Epithelial cell of esophagus (primary cell): ENCODE data around the gene TIMMDC1.
A peak's percentile ranks its signal among the peaks of the same experiment; 100 is the strongest.
"Not testable (repeated sequence)": the region's sequence is repeated elsewhere in the genome, so short reads cannot be mapped to it uniquely, and the experiment has no call there.

Experiments
- DNase-seq: peaks from one replicate; pipeline ENCODE4 v3.0.0; 2010; ENCODE audit warnings: low read depth
- H3K4me3 ChIP-seq: 2 replicates; pipeline ENCODE4 v1.5.1; 2011; ENCODE audit warnings: mild to moderate bottlenecking, low read length, control low read depth
- TF ChIP-seq, protein P1 (sequence below): IDR thresholded peaks from 2 replicates; pipeline ENCODE4 v1.5.1; 2011; ENCODE audit warnings: low read depth, mild to moderate bottlenecking, low read length, control low read depth, inconsistent platforms; ENCODE audit not compliant: insufficient read depth; ENCODE audit errors: missing control alignments

TIMMDC1 gene

DNA sequence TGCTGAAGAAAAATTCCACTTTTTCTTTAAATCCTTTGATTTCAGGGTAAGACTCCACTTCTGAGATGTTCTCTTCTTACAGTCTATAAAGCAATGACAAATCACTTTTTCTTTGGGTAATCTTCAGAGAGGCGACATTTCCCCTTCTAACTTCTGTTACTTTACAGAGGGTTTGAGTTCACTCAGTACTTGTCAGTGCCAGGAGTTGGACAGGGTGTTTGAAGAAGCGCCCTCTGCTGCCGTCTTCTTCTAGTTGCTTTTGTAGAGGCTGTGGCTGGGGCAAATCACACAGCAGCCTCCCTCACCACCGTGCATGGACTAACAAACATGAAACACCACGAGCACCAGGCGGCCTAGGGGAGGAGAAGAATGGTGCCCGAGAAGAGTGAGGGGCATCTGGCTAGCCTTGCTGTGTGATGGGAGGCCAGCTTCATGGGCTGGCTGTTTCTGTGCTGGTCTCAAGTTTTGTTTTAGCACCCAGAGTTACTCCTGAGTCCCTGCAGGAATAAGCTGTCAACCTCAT lies 61.2 kb downstream of the TIMMDC1 start, which contains the start of gene CD80:
TSS of gene CD80 (minus strand) at position 174 of the 523 bp plus-strand sequence. CDS start 1,886 bp downstream, outside the sequence.
- peak; percentile 60 for DNase-seq
- TF ChIP-seq, protein P1, sequence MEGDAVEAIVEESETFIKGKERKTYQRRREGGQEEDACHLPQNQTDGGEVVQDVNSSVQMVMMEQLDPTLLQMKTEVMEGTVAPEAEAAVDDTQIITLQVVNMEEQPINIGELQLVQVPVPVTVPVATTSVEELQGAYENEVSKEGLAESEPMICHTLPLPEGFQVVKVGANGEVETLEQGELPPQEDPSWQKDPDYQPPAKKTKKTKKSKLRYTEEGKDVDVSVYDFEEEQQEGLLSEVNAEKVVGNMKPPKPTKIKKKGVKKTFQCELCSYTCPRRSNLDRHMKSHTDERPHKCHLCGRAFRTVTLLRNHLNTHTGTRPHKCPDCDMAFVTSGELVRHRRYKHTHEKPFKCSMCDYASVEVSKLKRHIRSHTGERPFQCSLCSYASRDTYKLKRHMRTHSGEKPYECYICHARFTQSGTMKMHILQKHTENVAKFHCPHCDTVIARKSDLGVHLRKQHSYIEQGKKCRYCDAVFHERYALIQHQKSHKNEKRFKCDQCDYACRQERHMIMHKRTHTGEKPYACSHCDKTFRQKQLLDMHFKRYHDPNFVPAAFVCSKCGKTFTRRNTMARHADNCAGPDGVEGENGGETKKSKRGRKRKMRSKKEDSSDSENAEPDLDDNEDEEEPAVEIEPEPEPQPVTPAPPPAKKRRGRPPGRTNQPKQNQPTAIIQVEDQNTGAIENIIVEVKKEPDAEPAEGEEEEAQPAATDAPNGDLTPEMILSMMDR = peak; percentile 52
- H3K4me3 ChIP-seq = no peak within 1 kb of the TSS

GRCh38 chr3:119560160-119560559 lies 61.8 kb downstream of the TIMMDC1 start:
- no peak for DNase-seq
- TF ChIP-seq, protein P1 = no peak
- no peak overlapping the region for H3K4me3 ChIP-seq

DNA sequence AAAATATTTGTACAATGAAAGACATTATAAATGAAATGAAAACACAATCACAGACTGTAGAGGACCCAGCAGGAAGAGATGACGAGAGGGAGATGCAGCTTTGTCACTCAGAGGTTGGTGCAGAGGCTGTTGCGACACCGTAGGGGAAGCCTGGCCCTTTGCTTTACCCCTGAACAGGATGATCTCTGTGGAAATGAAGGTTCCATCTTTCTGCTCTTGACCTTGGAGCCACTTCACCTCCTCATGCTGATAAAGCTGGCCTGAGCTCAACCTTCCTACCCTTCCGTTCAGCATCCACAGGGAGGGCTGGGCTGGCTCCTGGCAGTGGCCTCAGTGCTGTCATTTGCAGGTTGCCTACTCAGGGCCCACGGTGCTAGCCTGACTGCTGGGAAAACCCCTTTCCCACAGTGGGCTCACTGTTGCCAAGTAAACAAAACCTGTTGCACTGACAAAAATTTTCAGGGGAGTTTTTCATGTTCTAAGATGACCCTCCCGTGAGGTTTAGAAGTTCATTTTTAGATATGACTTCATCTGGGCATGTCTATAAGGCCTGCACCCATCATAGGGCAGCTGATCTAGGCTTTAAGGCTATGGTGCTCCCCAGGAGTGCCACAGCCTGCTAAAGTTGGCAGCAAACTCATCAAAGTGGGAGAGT lies 64.1 kb downstream of the TIMMDC1 start:
- TF ChIP-seq, protein P1 = no peak

GRCh38 chr3:119563334-119563733 lies 65.0 kb downstream of the TIMMDC1 start:
- H3K4me3 ChIP-seq, DNase-seq: not testable (repeated sequence)

More for the DNA sequence above, 64.1 kb downstream of the TIMMDC1 start:
- no peak overlapping the region for H3K4me3 ChIP-seq
- no peak for DNase-seq

DNA sequence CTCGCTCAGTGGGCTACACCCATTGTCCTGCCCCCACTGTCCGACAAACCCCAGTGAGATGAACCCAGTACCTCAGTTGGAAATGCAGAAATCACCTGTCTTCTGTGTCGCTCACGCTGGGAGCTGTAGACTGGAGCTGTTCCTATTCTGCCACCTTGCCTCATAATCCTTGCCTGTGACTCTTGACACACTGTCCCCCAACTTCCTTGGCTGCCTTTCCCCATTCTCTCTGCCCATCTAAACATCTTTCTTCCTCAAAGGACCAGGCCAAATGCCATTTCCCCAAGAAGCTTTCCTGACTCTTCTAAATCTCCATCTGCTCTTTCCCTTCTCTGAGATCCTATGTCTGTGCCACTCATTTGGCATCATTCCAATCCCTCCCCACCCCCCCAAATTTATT lies 70.8 kb downstream of the TIMMDC1 start:
- TF ChIP-seq, protein P1 = no peak
- DNase-seq = no peak
- H3K4me3 ChIP-seq = no peak overlapping the region

- TF ChIP-seq, protein P1 = no peak
- H3K4me3 ChIP-seq = no peak overlapping the region
- no peak for DNase-seq
These were observed 71.9 kb downstream of the TIMMDC1 start for GRCh38 chr3:119570229-119570628.

GRCh38 chr3:119571230-119571629 lies 72.9 kb downstream of the TIMMDC1 start:
- TF ChIP-seq, protein P1 = no peak
- no peak for DNase-seq
- no peak overlapping the region for H3K4me3 ChIP-seq
